ENCODE measurements around the gene GRB7.
"Not testable (repeated sequence)": the region's sequence is repeated elsewhere in the genome, so short reads cannot be mapped to it uniquely, and the experiment has no call there.

The GRB7 gene

DNA sequence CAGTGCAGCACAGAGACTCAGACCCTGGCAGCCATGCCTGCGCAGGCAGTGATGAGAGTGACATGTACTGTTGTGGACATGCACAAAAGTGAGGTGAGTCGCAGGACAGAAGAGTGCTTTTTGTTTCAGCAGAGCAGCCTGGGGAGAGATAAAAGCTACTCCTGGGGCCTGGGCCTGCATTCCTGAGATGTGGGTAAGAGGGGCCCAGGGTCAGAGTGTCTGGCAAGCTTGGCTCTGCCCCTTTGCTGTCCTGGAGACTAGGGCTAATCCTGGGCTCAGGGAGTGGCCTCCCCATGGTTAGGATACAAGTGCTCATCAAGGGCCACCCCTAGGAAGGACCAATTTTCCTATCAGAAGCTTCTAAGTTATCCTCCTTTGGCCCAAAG, 42.7 kb upstream of the GRB7 start:
- Histone ChIP-seq H3K4me3 (ENCODE audit: low read length) (no peak overlapping the region), H3K4me2 (ENCODE audit: low read length) (no peak overlapping the region), H3K79me2 (ENCODE audit: low read length) (no peaks in the 10 kb centered on the region), H3K9ac (ENCODE audit: low read length) (no peak overlapping the region), H3K27ac (ENCODE audit: low read length) (no peak overlapping the region), H2AFZ (ENCODE audit: low read depth, low read length) (no peak overlapping the region), H3K9me3 (ENCODE audit: insufficient read depth, low read length) (no peaks in the 10 kb centered on the region), H4K20me1 (ENCODE audit: insufficient read depth, low read length) (no peaks in the 10 kb centered on the region), H3K27me3 (ENCODE audit: low read depth, low read length) (no peaks in the 10 kb centered on the region), H3K36me3 (replicated peaks; ENCODE audit: low read depth, low read length) (no peaks in the 10 kb centered on the region), H3K4me1 (ENCODE audit: low read length) (no peaks in the 10 kb centered on the region)
- TF ChIP-seq CTCF (IDR thresholded peaks at IDR 0.05; ENCODE audit: low read depth, low read length) (no peak), EZH2phosphoT487 (IDR thresholded peaks at IDR 0.05; ENCODE audit: low read depth) (no peak)

- Histone ChIP-seq H3K9ac (ENCODE audit: low read length) (no peak overlapping the region), H2AFZ (ENCODE audit: low read depth, low read length) (no peak overlapping the region), H3K79me2 (ENCODE audit: low read length) (no peaks in the 10 kb centered on the region), H3K27ac (ENCODE audit: low read length) (no peak overlapping the region), H3K9me3 (ENCODE audit: insufficient read depth, low read length) (no peaks in the 10 kb centered on the region), H3K4me3 (ENCODE audit: low read length) (no peak overlapping the region), H3K36me3 (replicated peaks; ENCODE audit: low read depth, low read length) (no peaks in the 10 kb centered on the region), H3K27me3 (ENCODE audit: low read depth, low read length) (no peaks in the 10 kb centered on the region), H4K20me1 (ENCODE audit: insufficient read depth, low read length) (no peaks in the 10 kb centered on the region), H3K4me1 (ENCODE audit: low read length) (no peaks in the 10 kb centered on the region), H3K4me2 (ENCODE audit: low read length) (no peak overlapping the region)
- TF ChIP-seq EZH2phosphoT487 (IDR thresholded peaks at IDR 0.05; ENCODE audit: low read depth) (no peak), CTCF (IDR thresholded peaks at IDR 0.05; ENCODE audit: low read depth, low read length) (no peak)
These were observed 41.0 kb upstream of the GRB7 start for GRCh38 chr17:39696731-39697130.

DNA sequence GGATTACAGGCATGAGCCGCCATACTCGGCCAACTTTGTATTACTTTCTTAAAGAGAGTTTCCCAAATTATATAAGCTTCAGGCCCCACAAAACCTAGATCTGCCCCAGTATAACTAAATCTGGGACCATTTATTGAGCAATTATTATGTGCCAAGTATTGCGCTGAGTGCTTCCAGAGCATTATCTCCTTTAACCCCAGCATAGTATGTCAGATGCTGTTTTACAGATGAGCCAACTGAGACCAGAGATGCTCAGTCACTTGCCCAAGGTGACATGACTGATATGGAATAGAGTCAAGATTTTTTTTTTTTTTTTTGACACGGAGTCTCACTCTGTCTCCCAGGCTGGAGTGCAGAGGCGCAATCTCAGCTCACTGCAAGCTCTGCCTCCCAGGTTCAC, 39.8 kb upstream of the GRB7 start:
- Histone ChIP-seq H3K4me1 (ENCODE audit: low read length) (no peaks in the 10 kb centered on the region), H3K79me2 (ENCODE audit: low read length) (no peaks in the 10 kb centered on the region)

GRCh38 chr17:39699157-39699817, 38.5 kb upstream of the GRB7 start:
- not testable (repeated sequence) for H3K9me3 ChIP-seq (ENCODE audit: insufficient read depth, low read length); H3K27ac ChIP-seq (ENCODE audit: low read length); H3K9ac ChIP-seq (ENCODE audit: low read length); H3K79me2 ChIP-seq (ENCODE audit: low read length); H3K27me3 ChIP-seq (ENCODE audit: low read depth, low read length); H3K4me2 ChIP-seq (ENCODE audit: low read length); H4K20me1 ChIP-seq (ENCODE audit: insufficient read depth, low read length); H3K4me3 ChIP-seq (ENCODE audit: low read length); H2AFZ ChIP-seq (ENCODE audit: low read depth, low read length); H3K4me1 ChIP-seq (ENCODE audit: low read length); H3K36me3 ChIP-seq (replicated peaks; ENCODE audit: low read depth, low read length)

More for the DNA sequence above, 39.8 kb upstream of the GRB7 start:
- no peak overlapping the region for H3K9ac ChIP-seq (ENCODE audit: low read length)
- no peaks in the 10 kb centered on the region for H3K9me3 ChIP-seq (ENCODE audit: insufficient read depth, low read length)
- H3K4me3 ChIP-seq (ENCODE audit: low read length), result no peak overlapping the region
- H3K27me3 ChIP-seq (ENCODE audit: low read depth, low read length), result no peaks in the 10 kb centered on the region
- H4K20me1 ChIP-seq (ENCODE audit: insufficient read depth, low read length), result no peaks in the 10 kb centered on the region
- H3K36me3 ChIP-seq (replicated peaks; ENCODE audit: low read depth, low read length), result no peaks in the 10 kb centered on the region
- no peak overlapping the region for H3K27ac ChIP-seq (ENCODE audit: low read length)
- H3K4me2 ChIP-seq (ENCODE audit: low read length), result no peak overlapping the region
- H2AFZ ChIP-seq (ENCODE audit: low read depth, low read length), result no peak overlapping the region
- TF ChIP-seq EZH2phosphoT487 (IDR thresholded peaks at IDR 0.05; ENCODE audit: low read depth) (no peak), CTCF (IDR thresholded peaks at IDR 0.05; ENCODE audit: low read depth, low read length) (no peak)

DNA sequence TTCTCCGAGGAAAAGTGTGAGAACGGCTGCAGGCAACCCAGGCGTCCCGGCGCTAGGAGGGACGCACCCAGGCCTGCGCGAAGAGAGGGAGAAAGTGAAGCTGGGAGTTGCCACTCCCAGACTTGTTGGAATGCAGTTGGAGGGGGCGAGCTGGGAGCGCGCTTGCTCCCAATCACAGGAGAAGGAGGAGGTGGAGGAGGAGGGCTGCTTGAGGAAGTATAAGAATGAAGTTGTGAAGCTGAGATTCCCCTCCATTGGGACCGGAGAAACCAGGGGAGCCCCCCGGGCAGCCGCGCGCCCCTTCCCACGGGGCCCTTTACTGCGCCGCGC, 38.0 kb upstream of the GRB7 start, which contains the start of gene ERBB2:
Gene ERBB2 (plus strand): TSS at position 247 of the 330 bp plus-strand sequence. CDS start 175 bp downstream, outside the sequence.
- Histone ChIP-seq H3K9me3 (ENCODE audit: insufficient read depth, low read length) (no peaks in the 10 kb centered on the region), H4K20me1 (ENCODE audit: insufficient read depth, low read length) (no peaks in the 10 kb centered on the region), H3K36me3 (replicated peaks; ENCODE audit: low read depth, low read length) (no peaks in the 10 kb centered on the region), H3K4me1 (ENCODE audit: low read length) (peaks cover 9% of the 10 kb centered on the region), H2AFZ (ENCODE audit: low read depth, low read length) (no peak within 1 kb of the TSS), H3K9ac (ENCODE audit: low read length) (no peak within 1 kb of the TSS), H3K4me2 (ENCODE audit: low read length) (no peak within 1 kb of the TSS), H3K4me3 (ENCODE audit: low read length) (no peak within 1 kb of the TSS), H3K79me2 (ENCODE audit: low read length) (no peaks in the 10 kb centered on the region), H3K27ac (ENCODE audit: low read length) (no peak within 1 kb of the TSS), H3K27me3 (ENCODE audit: low read depth, low read length) (no peaks in the 10 kb centered on the region)
- TF ChIP-seq CTCF (IDR thresholded peaks at IDR 0.05; ENCODE audit: low read depth, low read length) (no peak), EZH2phosphoT487 (IDR thresholded peaks at IDR 0.05; ENCODE audit: low read depth) (no peak)
